ENCODE measurements around the gene IGF1R.

The IGF1R gene

DNA sequence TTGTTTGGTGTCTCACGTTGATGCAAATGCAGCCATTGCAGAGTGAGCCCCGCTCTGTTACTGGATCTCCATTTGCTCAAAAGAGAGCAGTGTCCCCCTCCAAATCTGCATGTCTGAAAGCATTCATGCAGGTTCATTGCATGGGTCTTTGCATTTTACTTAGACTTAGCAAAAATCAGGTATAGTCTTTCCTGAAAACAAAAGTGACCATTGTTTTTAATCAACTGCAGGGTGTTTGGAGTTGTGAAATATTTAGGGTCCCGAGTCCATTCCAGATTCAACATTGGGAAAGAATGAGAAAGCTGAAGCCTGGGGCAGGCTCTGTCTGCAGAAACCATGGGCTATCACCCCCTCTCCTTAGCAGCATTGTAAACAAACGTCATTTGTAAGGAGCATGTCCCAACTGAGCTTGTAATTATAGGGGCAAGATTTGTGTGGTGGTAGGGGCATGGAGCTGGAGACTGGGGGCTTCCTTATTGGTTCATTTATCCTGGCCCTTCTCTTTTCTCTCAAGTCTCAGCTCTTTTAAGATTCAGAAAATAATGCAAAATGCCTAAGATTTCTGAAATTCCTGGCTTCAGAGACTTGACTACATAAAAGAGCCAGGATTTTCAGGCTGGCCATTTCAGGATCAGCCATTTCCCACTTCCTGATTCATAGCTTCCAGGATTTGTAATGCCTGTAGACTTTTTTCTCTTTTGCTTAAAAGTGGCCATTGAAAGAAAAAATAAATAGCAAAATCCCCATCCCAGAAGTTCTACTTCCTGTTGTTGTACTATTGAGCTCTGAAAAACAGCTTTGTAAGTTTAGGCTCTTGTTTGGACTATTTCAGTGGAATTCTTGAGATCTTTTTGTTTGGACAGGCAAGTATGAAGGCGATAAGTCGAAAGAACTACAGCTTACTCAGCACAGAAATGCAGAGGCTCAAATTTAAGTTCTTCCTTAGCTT lies 23.0 kb downstream of the IGF1R start:
- Histone ChIP-seq H3K4me1 (ENCODE audit: control insufficient read depth, insufficient read depth, low read length) (peaks cover 12% of the 10 kb centered on the region), H3K9me3 (ENCODE audit: control insufficient read depth, insufficient read depth, low read length) (no peaks in the 10 kb centered on the region), H3K27ac (ENCODE audit: low read length) (peak overlapping the region; percentile 79), H3K36me3 (ENCODE audit: control insufficient read depth, insufficient read depth, low read length) (no peaks in the 10 kb centered on the region), H3K4me3 (ENCODE audit: low read length) (no peak overlapping the region), H3K27me3 (ENCODE audit: control insufficient read depth, insufficient read depth, low read length) (no peaks in the 10 kb centered on the region)
- no CpG with 5 or more reads among the region's 6 CpGs for WGBS (ENCODE audit: insufficient coverage, insufficient read length)
- DNase-seq (ENCODE audit: low read depth, low spot score) = no peak

DNA sequence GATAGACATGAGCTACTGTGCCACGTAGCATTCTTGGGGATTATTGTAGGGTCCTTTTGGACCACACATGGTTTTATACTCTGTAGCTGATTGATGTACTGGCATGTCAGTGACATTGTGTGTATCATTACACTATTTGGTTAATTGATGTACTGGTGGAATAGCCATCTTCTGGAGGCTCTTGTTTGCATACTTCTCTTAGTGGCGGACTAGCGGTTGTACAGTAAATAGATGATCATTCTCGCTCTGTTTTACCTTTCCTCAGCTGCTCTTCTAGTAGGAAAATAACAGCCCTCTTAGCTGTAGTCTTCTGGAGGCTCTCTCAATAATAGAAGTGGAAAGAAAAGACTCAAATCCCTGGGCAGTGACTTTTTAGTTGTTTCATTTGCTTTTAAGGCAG lies 24.8 kb downstream of the IGF1R start:
- no peak for DNase-seq (ENCODE audit: low read depth, low spot score)
- Histone ChIP-seq H3K27ac (ENCODE audit: low read length) (no peak overlapping the region), H3K36me3 (ENCODE audit: control insufficient read depth, insufficient read depth, low read length) (no peaks in the 10 kb centered on the region), H3K4me3 (ENCODE audit: low read length) (no peak overlapping the region), H3K27me3 (ENCODE audit: control insufficient read depth, insufficient read depth, low read length) (no peaks in the 10 kb centered on the region), H3K4me1 (ENCODE audit: control insufficient read depth, insufficient read depth, low read length) (peaks cover 11% of the 10 kb centered on the region), H3K9me3 (ENCODE audit: control insufficient read depth, insufficient read depth, low read length) (no peaks in the 10 kb centered on the region)
- no CpG with 5 or more reads among the region's 4 CpGs for WGBS (ENCODE audit: insufficient coverage, insufficient read length)

DNA sequence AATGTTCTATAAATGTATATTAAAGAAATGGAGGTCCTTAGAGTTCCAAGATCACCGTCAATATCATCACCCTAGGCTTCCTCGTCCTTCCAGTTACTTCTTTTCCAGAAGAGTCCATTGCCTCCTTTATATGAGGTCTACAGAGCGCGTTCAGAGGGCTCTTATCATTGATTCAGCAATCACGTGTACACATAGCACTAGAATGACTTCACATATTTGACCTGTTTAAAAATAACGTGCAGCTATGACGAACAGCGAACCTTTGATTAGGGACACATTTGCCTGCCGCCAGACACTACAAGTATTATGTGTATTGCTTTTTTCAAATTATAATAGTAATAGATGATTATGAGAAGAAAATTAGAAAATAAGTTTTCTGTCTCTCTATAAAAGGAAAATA lies 26.0 kb downstream of the IGF1R start:
- no CpG with 5 or more reads among the region's 9 CpGs for WGBS (ENCODE audit: insufficient coverage, insufficient read length)
- DNase-seq (ENCODE audit: low read depth, low spot score) = no peak
- no peaks in the 10 kb centered on the region for H3K36me3 ChIP-seq (ENCODE audit: control insufficient read depth, insufficient read depth, low read length)
- H3K27me3 ChIP-seq (ENCODE audit: control insufficient read depth, insufficient read depth, low read length) = no peaks in the 10 kb centered on the region
- H3K9me3 ChIP-seq (ENCODE audit: control insufficient read depth, insufficient read depth, low read length) = no peaks in the 10 kb centered on the region
- H3K4me3 ChIP-seq (ENCODE audit: low read length) = no peak overlapping the region
- no peak overlapping the region for H3K27ac ChIP-seq (ENCODE audit: low read length)
- peaks cover 9% of the 10 kb centered on the region for H3K4me1 ChIP-seq (ENCODE audit: control insufficient read depth, insufficient read depth, low read length)

DNA sequence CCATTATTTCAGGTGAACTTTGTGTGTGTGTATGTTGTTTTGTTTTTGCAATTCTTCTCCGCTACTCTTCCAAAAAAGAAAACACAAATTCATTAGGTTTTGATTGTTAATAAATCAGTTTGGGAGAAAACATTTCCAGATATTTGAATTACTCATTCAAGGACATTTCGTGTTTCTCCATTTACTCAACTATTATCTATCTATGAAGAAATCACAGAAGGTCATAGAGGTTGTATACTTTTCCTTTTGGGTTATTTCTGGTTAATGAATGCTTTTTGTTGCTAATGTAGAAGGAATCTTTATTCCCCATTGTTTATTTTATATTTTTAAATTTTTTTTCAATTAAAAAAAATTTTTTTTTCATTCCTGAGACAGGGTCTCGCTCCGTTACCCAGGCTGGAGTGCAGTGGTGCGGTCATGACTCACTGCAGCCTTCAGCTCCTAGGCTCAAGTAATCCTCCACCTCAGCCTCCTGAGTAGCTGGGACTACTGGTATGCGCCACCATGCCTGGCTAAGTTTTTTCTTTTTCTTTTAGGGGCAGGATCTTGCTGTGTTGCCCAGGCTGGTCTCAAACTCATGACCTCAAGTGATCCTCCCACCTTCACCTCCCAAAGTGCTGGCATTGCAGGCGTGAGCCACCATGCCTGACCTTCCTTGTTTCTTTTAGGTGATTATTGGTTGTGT lies 28.4 kb downstream of the IGF1R start:
- WGBS (ENCODE audit: insufficient coverage, insufficient read length) = no CpG with 5 or more reads among the region's 7 CpGs

DNA sequence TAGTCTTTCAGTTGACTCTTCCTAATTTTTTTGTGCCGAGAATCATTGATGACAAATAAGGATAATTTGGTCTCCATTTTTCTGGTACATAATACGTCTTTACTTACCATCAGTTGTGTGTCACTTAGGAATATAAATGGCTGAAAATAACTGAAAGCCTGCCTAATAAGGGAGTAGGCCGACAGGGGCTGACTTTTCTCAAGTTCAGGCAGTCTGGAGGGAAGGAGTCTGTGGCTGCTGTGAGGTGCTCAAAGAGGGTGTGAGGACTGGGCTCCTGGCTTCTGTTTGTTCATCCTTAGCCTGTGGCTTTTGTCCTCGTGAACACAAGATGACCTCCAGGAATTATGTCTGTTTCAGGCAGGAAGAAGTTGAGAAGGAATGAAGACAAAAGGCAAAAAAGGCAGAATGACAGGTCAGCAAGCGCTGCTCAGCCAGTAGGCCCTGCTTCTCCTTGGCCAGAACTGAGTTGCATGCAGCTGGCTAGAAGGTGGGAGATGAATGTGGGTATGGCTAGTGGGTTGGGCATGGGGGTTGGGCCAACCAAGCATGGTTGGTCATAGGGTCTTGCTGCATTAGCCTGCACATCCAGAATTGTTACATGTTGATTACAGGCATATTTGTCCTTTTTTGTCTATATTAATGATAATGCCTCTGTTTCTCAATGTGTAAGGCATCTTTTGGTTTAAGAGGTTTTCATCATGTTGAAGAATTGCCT lies 29.2 kb downstream of the IGF1R start:
- Histone ChIP-seq H3K27ac (ENCODE audit: low read length) (no peak overlapping the region), H3K27me3 (ENCODE audit: control insufficient read depth, insufficient read depth, low read length) (no peaks in the 10 kb centered on the region), H3K9me3 (ENCODE audit: control insufficient read depth, insufficient read depth, low read length) (no peaks in the 10 kb centered on the region), H3K36me3 (ENCODE audit: control insufficient read depth, insufficient read depth, low read length) (no peaks in the 10 kb centered on the region), H3K4me1 (ENCODE audit: control insufficient read depth, insufficient read depth, low read length) (peaks cover 13% of the 10 kb centered on the region), H3K4me3 (ENCODE audit: low read length) (no peak overlapping the region)
- DNase-seq (ENCODE audit: low read depth, low spot score) = no peak
- no CpG with 5 or more reads among the region's 5 CpGs for WGBS (ENCODE audit: insufficient coverage, insufficient read length)

More for the DNA sequence above, 28.4 kb downstream of the IGF1R start:
- Histone ChIP-seq H3K27ac (ENCODE audit: low read length) (no peak overlapping the region), H3K4me3 (ENCODE audit: low read length) (no peak overlapping the region), H3K4me1 (ENCODE audit: control insufficient read depth, insufficient read depth, low read length) (peaks cover 11% of the 10 kb centered on the region), H3K9me3 (ENCODE audit: control insufficient read depth, insufficient read depth, low read length) (no peaks in the 10 kb centered on the region), H3K36me3 (ENCODE audit: control insufficient read depth, insufficient read depth, low read length) (no peaks in the 10 kb centered on the region), H3K27me3 (ENCODE audit: control insufficient read depth, insufficient read depth, low read length) (no peaks in the 10 kb centered on the region)
- no peak for DNase-seq (ENCODE audit: low read depth, low spot score)

DNA sequence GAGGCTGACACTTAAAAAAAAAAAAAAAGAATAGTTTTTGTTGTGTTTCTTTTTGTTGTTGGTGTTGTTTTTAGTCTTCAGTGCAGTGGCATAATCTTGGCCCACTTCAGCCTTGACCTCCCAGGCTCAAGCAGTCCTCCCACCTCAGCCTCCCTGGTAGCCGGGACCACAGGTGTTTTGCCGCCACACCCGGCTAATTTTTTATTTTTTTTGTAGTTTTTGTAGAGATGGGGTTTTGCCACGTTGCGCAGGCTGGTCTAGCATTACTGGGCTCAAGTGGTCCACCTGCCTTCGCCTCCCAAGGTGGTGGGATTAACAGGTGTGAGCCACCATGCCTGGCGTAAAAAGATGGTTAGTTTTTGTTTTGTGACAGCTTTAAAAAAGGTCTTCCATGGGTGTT lies 30.1 kb downstream of the IGF1R start:
- WGBS (ENCODE audit: insufficient coverage, insufficient read length) = no CpG with 5 or more reads among the region's 7 CpGs
- Histone ChIP-seq H3K27ac (ENCODE audit: low read length) (no peak overlapping the region), H3K9me3 (ENCODE audit: control insufficient read depth, insufficient read depth, low read length) (no peaks in the 10 kb centered on the region), H3K4me1 (ENCODE audit: control insufficient read depth, insufficient read depth, low read length) (peaks cover 16% of the 10 kb centered on the region), H3K36me3 (ENCODE audit: control insufficient read depth, insufficient read depth, low read length) (no peaks in the 10 kb centered on the region; the same call in 1 of the 2 replicates), H3K4me3 (ENCODE audit: low read length) (no peak overlapping the region), H3K27me3 (ENCODE audit: control insufficient read depth, insufficient read depth, low read length) (no peaks in the 10 kb centered on the region)
- no peak for DNase-seq (ENCODE audit: low read depth, low spot score)

DNA sequence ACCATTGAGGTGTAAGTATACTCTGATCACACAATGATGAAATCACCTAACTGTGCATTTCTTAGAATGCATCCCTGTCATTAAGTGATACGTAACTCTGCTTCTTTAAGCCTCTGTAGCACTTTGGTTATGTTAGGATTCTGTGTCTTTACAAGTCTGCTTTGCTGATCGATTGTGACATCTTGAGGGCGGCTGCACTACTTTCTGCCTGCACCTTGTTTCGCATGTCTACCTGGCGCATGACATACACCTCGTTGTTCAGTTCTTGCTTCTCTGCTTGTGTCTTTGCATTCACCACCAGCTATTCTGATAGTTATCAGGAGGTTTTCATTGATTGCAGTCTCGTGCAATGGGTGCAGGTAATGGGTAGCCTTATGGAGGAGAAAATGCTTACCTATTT lies 32.7 kb downstream of the IGF1R start:
- Histone ChIP-seq H3K4me3 (ENCODE audit: low read length) (no peak overlapping the region), H3K9me3 (ENCODE audit: control insufficient read depth, insufficient read depth, low read length) (no peaks in the 10 kb centered on the region), H3K27ac (ENCODE audit: low read length) (no peak overlapping the region), H3K36me3 (ENCODE audit: control insufficient read depth, insufficient read depth, low read length) (no peaks in the 10 kb centered on the region; the same call in 1 of the 2 replicates), H3K27me3 (ENCODE audit: control insufficient read depth, insufficient read depth, low read length) (no peaks in the 10 kb centered on the region), H3K4me1 (ENCODE audit: control insufficient read depth, insufficient read depth, low read length) (peaks cover 16% of the 10 kb centered on the region)
- no CpG with 5 or more reads among the region's 7 CpGs for WGBS (ENCODE audit: insufficient coverage, insufficient read length)
- no peak for DNase-seq (ENCODE audit: low read depth, low spot score)

DNA sequence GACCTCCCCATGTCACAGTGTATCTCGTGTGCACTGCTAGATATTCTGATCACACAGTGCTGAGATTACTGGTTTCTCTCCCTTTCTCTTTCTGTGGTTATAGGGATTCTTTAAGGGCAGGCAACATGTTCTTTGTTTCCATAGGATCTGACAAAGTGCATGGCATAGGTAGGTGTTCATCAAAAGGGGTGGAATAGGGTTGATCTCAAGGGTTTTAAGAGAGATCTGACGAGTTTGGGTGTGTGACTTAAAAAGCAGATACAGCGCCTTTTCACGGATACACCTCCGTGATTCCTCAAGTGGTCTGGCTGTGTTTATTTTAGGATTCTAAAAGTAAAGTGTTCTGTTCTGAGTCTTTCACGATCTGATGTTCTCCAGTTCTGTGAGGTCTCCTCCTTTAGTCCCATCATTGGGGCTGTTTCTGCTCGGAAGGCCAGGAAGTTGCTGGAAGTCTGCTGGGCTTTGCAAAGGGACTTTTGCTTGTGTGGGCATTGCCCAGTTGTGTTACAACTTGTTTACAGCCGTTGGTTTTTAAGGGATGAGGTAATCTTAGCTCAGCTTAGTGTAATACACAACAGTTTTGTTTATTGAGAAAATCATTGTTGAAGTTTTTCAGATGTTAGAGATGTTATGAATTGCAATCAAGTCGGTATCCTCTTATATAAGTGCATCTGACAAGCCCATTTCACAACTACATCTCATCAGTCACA lies 34.8 kb downstream of the IGF1R start:
- Histone ChIP-seq H3K27me3 (ENCODE audit: control insufficient read depth, insufficient read depth, low read length) (no peaks in the 10 kb centered on the region), H3K9me3 (ENCODE audit: control insufficient read depth, insufficient read depth, low read length) (no peaks in the 10 kb centered on the region), H3K4me1 (ENCODE audit: control insufficient read depth, insufficient read depth, low read length) (peaks cover 20% of the 10 kb centered on the region), H3K27ac (ENCODE audit: low read length) (no peak overlapping the region), H3K4me3 (ENCODE audit: low read length) (no peak overlapping the region), H3K36me3 (ENCODE audit: control insufficient read depth, insufficient read depth, low read length) (no peaks in the 10 kb centered on the region; the same call in 1 of the 2 replicates)
- no CpG with 5 or more reads among the region's 9 CpGs for WGBS (ENCODE audit: insufficient coverage, insufficient read length)
- DNase-seq (ENCODE audit: low read depth, low spot score) = no peak

DNA sequence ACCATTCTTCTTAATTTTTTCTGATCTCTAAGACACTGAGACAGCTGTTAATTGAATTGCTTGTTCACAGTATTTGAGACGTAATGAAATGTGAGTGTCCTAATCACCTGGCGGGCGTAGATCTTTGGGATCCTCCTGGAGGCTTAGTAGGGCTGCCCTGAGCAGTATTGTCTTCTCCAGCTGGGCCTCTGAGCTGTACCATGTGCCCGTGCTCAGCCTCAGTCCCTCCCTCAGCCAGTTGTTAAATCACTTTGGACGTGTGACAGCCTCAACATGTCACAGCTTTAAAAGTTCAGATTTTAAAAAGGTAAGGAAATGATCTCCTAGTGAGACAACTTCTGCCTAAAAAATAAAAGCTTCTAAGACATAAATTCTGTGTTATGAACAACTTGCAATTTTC lies 35.5 kb downstream of the IGF1R start:
- H3K9me3 ChIP-seq (ENCODE audit: control insufficient read depth, insufficient read depth, low read length) = no peaks in the 10 kb centered on the region
- no peaks in the 10 kb centered on the region for H3K27me3 ChIP-seq (ENCODE audit: control insufficient read depth, insufficient read depth, low read length)
- peaks cover 23% of the 10 kb centered on the region for H3K4me1 ChIP-seq (ENCODE audit: control insufficient read depth, insufficient read depth, low read length)
- DNase-seq (ENCODE audit: low read depth, low spot score) = no peak
- no peaks in the 10 kb centered on the region; the same call in 1 of the 2 replicates for H3K36me3 ChIP-seq (ENCODE audit: control insufficient read depth, insufficient read depth, low read length)
- no peak overlapping the region for H3K27ac ChIP-seq (ENCODE audit: low read length)
- WGBS (ENCODE audit: insufficient coverage, insufficient read length) = no CpG with 5 or more reads among the region's 5 CpGs
- H3K4me3 ChIP-seq (ENCODE audit: low read length) = no peak overlapping the region

DNA sequence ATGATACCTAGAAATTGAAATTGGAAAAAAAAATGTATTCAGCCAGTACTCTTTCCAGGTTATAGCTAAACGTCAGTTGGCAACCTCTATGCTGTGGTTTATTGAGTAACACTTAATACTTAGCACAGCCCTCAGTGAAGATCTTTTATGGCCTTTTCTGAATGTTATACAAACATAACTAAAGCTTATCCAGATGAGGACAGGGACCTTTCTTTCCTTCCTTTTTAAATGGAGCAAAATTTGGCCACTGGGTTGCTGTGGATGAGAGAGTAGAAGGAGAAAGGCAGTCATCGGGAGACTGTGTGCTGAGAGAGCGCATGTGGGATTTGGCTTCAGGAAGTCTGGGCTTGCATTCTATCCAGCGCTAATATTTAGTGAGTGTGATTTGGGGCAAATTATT lies 36.1 kb downstream of the IGF1R start:
- H3K36me3 ChIP-seq (ENCODE audit: control insufficient read depth, insufficient read depth, low read length) = no peaks in the 10 kb centered on the region; the same call in 1 of the 2 replicates
- peaks cover 23% of the 10 kb centered on the region for H3K4me1 ChIP-seq (ENCODE audit: control insufficient read depth, insufficient read depth, low read length)
- WGBS (ENCODE audit: insufficient coverage, insufficient read length) = no CpG with 5 or more reads among the region's 4 CpGs
- H3K27ac ChIP-seq (ENCODE audit: low read length) = no peak overlapping the region
- no peak overlapping the region for H3K4me3 ChIP-seq (ENCODE audit: low read length)
- no peaks in the 10 kb centered on the region for H3K9me3 ChIP-seq (ENCODE audit: control insufficient read depth, insufficient read depth, low read length)
- no peak for DNase-seq (ENCODE audit: low read depth, low spot score)
- no peaks in the 10 kb centered on the region for H3K27me3 ChIP-seq (ENCODE audit: control insufficient read depth, insufficient read depth, low read length)
